ENCODE data around the gene ATF5. TPM values are rescaled to one million over a fixed set of nuclear protein-coding genes. Genes with fewer than 3 reads are reported as not detected.
"Not testable (repeated sequence)": the region's sequence is repeated elsewhere in the genome, so short reads cannot be mapped to it uniquely, and the experiment has no call there.

The ATF5 gene
- total and polyA plus RNA-seq, 11 donors, result 3.9 to 33.0 (median 9.5) TPM

- no peak for ATAC-seq
- Histone ChIP-seq H3K9me3 (no peaks in the 10 kb centered on the region), H3K27me3 (no peaks in the 10 kb centered on the region), H3K36me3 (peaks cover 0 to 84% (median 42%) of the 10 kb centered on the region in 9 donors), H3K4me3 (no peak overlapping the region), H3K27ac (peak overlapping the region in 1 of 12 donors; percentile 63), H3K4me1 (peaks cover 0 to 63% (median 19%) of the 10 kb centered on the region in 12 donors)
- intact Hi-C loops (cut with DNase I), result no loop called here
- 87 to 91% (median 89%) methylated on average over 31 of the region's 31 CpGs for WGBS, 4 donors
- DNase-seq, result peak in 1 of 5 donors; percentile 29
- TF ChIP-seq CTCF (IDR thresholded peaks at IDR 0.05) (no peak), POLR2A (IDR thresholded peaks at IDR 0.05) (no peak)
Measured at GRCh38 chr19:49923055-49924003, 5.7 kb upstream of the ATF5 start.

- intact Hi-C loops (cut with DNase I), result no loop called here
- DNase-seq (no peak), ATAC-seq (no peak)
- no peaks in the 10 kb centered on the region for H3K9me3 ChIP-seq
- 67 to 79% (median 76%) methylated on average over 18 to 25 of the region's 25 CpGs for WGBS, 4 donors
- no peak for TF ChIP-seq POLR2A (IDR thresholded peaks at IDR 0.05)
- TF ChIP-seq CTCF (IDR thresholded peaks at IDR 0.05), result no peak
- H3K27me3 ChIP-seq, result no peaks in the 10 kb centered on the region
- H3K27ac ChIP-seq, result peak overlapping the region in 1 of 12 donors; percentile 63
- peaks cover 0 to 64% (median 23%) of the 10 kb centered on the region in 12 donors for H3K4me1 ChIP-seq
- H3K36me3 ChIP-seq, result peaks cover 0 to 79% (median 39%) of the 10 kb centered on the region in 9 donors
- H3K4me3 ChIP-seq, result no peak overlapping the region
Measured at GRCh38 chr19:49924004-49924880, 4.8 kb upstream of the ATF5 start.

- not testable (repeated sequence) for H3K4me3 ChIP-seq, ATAC-seq, DNase-seq, H3K9me3 ChIP-seq, H3K27me3 ChIP-seq
- 94 to 100% (median 96%) methylated on average over 7 to 13 of the region's 13 CpGs for WGBS, 4 donors
- Histone ChIP-seq H3K27ac (peak overlapping the region in 1 of 12 donors; percentile 63), H3K36me3 (peaks cover 0 to 75% (median 37%) of the 10 kb centered on the region in 9 donors), H3K4me1 (peaks cover 0 to 64% (median 23%) of the 10 kb centered on the region in 12 donors)
- intact Hi-C loops (cut with DNase I), result loop anchor here in 1 of 10 donors (5.0 kb wide), 1 partner anchor 48 kb away; the partner anchor contains the start of genes AKT1S1 and TBC1D17
Measured at GRCh38 chr19:49924881-49925210, 4.2 kb upstream of the ATF5 start.

DNA sequence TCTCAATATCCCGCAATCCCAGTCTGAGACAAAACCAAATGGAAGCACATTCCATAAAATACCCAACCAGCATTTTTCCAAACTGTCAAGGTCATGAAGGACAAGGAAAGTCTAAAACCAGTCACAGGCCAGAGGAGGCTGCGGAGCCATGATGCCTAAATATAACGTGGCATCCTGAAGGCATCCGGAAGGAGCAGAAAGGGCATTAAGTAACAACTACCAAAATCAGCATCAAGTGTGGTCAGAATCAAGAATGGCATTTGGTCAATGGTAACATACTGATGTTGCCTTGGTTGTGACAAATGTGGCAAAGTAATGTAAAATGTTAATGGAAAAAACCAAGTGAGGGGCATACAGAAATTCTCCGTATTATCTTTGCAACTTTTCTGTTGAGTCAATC lies 3.5 kb upstream of the ATF5 start:
- Histone ChIP-seq H3K9me3 (no peaks in the 10 kb centered on the region), H3K27me3 (no peaks in the 10 kb centered on the region), H3K4me3 (no peak overlapping the region), H3K36me3 (peaks cover 0 to 68% (median 37%) of the 10 kb centered on the region in 9 donors), H3K4me1 (peaks cover 0 to 69% (median 26%) of the 10 kb centered on the region in 12 donors), H3K27ac (no peak overlapping the region)
- intact Hi-C loops (cut with DNase I), result loop anchor here in 1 of 10 donors (5.0 kb wide), 1 partner anchor 48 kb away; the partner anchor contains the start of genes AKT1S1 and TBC1D17
- ATAC-seq (no peak), DNase-seq (no peak)
- no peak for TF ChIP-seq CTCF (IDR thresholded peaks at IDR 0.05)
- TF ChIP-seq POLR2A (IDR thresholded peaks at IDR 0.05), result no peak
- 74 to 87% (median 77%) methylated on average over 5 of the region's 5 CpGs for WGBS, 4 donors
